ENCODE results near the gene PCAT7. TPM values are rescaled to one million over a fixed set of nuclear protein-coding genes. Genes with fewer than 3 reads are reported as not detected.

The PCAT7 gene
- 0.47 to 0.97 TPM (median 0.78 TPM) in 5 replicates for total RNA-seq (2022; extraction: Qiagen RNA extraction)

DNA sequence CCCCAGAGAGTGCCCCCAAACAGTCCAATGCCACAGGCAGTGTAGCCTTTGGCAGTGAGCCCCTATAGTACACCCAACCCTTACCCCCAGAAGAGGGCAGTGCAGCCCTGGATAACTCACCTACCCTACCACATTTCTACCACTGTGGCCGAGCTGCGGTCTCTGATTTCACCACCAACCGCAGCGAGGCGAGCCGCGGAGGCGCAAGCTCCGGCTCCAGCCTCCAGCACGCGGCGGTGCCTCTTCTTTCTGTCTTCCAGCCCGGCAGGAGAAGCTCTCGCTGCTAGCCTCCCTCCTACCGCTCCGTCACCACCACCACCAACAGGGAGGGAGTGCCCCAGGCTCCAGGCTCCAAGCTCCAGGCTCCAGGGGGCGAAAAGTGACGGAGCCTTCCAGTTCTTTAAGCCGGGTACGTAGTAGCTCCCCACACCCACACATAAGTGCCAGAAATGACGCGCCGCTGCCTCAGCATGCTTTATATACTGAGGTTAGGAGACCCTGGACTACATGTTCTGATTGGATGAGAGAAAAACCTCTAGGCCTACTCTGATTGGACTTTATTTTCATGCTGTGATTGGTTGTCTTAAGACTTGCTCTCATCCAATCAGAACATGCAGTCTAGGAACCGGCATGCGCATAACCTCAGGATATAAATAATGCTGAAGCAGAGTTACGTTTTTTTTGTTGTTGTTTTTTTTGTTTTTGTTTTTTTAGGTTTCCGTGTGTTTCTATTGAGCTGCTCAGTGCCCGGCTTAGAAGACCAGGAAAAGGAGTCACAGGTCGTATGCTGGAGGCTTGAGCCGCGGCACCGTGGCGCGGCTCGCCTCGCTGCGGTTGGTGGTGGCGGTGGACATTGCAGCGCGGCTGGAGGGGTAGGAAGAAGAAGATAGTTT lies at the start of gene PCAT7:
Gene PCAT7 (plus strand): TSS at position 645 of the 893 bp plus-strand sequence.

DNA sequence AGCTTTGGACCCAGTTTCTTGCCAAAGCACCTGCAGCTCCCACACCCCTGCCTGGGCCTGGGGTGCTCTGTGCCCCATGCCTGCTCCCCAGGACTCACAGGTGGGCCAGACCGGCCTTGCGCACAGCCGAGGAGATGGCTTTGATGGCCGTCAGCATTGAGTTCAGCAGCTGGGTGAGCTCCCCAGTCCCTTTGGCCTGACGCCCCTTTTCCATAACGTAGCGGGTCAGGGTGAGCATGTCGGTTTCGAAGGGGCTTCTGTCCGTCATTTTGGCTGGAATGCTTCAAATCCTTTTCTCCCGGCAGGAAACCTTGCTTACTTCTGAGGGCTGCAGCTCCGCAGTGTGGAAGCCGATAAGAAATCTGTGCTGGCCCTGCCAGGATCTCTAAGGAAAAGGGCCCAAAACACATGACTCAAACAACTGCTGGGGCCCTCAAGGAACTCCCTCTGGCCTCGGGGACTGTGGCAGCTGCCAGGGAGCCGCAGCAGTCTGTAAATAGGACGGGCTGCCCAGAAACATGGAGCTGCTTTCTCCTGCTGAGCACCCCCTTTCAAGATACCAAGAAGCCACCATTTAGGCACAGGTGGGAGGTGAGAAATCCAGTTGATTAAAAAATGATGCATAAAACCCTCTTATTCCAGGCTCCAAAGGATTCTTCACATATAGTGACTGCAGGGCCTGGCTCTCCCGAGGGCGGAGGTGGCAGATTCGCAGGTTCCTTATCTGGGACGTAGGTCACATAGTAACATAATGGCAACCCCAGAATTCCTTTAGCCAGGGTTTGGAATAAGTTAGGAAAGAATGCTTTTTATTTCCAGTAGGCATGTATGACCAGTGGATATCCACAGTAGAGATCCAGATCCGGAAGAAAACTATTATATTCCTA lies 38.8 kb downstream of the PCAT7 start, which contains the start of gene FBP2:
Gene FBP2 (minus strand): TSS at position 366 of the 887 bp plus-strand sequence. CDS start 98 bp downstream, at position 268.

Other genes with a start within 250 kb of the PCAT7 start
- not detected in 5 replicates for gene NUTM2F, start 226.4 kb upstream of the PCAT7 start, total RNA-seq (2022; extraction: Qiagen RNA extraction)
- not detected in 5 replicates for gene FBP2, start 38.7 kb downstream of the PCAT7 start, total RNA-seq (2022; extraction: Qiagen RNA extraction)
- gene FBP1, start 84.4 kb downstream of the PCAT7 start, total RNA-seq (2022; extraction: Qiagen RNA extraction) = 0.24 TPM in 1 of 5 replicates, not detected in the others
- 162 to 224 TPM (median 218 TPM) in 5 replicates for gene AOPEP, start 171.6 kb downstream of the PCAT7 start, total RNA-seq (2022; extraction: Qiagen RNA extraction)